H9 (cell line): ENCODE results near the gene SPTBN5. TPM values are rescaled to one million over a fixed set of nuclear protein-coding genes. Genes with fewer than 3 reads are reported as not detected.
A peak's percentile ranks its signal among the peaks of the same experiment; 100 is the strongest.

Experiments used
- DNase-seq: peaks from one replicate; pipeline ENCODE4 v3.0.0-alpha.2; 2017
- H2AFZ ChIP-seq: one replicate; pipeline ENCODE4 v1.6.1; 2013; ENCODE audit warnings: mild to moderate bottlenecking, low read length, control low read depth, moderate library complexity
- H2AK5ac ChIP-seq: 2 replicates; pipeline ENCODE4 v1.6.1; 2013; ENCODE audit warnings: low read length, control low read depth, mixed read lengths; ENCODE audit not compliant: insufficient read length
- H2BK120ac ChIP-seq: one replicate; pipeline ENCODE4 v1.6.1; 2013; ENCODE audit warnings: low read depth, mild to moderate bottlenecking, low read length, control low read depth, inconsistent platforms; ENCODE audit not compliant: poor library complexity, severe bottlenecking
- H2BK12ac ChIP-seq: 2 replicates; pipeline ENCODE4 v1.6.1; 2013; ENCODE audit warnings: low read length, control low read depth, mixed read lengths, low read depth; ENCODE audit not compliant: insufficient read length
- H2BK15ac ChIP-seq: 2 replicates; pipeline ENCODE4 v1.6.1; 2013; ENCODE audit warnings: low read depth, low read length, control low read depth
- H2BK20ac ChIP-seq: one replicate; pipeline ENCODE4 v1.6.1; 2013; ENCODE audit warnings: low read depth, mild to moderate bottlenecking, low read length, control low read depth, inconsistent platforms; ENCODE audit not compliant: poor library complexity, severe bottlenecking
- H2BK5ac ChIP-seq: 2 replicates; pipeline ENCODE4 v1.6.1; 2013; ENCODE audit warnings: low read length, control low read depth, mixed read lengths; ENCODE audit not compliant: insufficient read length
- H3K14ac ChIP-seq: 2 replicates; pipeline ENCODE4 v1.6.1; 2013; ENCODE audit warnings: low read length, control low read depth; ENCODE audit not compliant: insufficient read depth
- H3K18ac ChIP-seq: 2 replicates; pipeline ENCODE4 v1.6.1; 2013; ENCODE audit warnings: low read depth, mild to moderate bottlenecking, mixed read lengths, low read length, control low read depth; ENCODE audit not compliant: insufficient read length
- H3K23ac ChIP-seq: 2 replicates; pipeline ENCODE4 v1.6.1; 2013; ENCODE audit warnings: low read length, control low read depth, mixed read lengths, low read depth; ENCODE audit not compliant: insufficient read length
- H3K23me2 ChIP-seq: 2 replicates; pipeline ENCODE4 v1.6.1; 2013; ENCODE audit warnings: low read depth, mild to moderate bottlenecking, mixed read lengths, low read length, control low read depth; ENCODE audit not compliant: insufficient read length, poor library complexity, severe bottlenecking
- H3K27ac ChIP-seq: 2 replicates; pipeline ENCODE4 v1.5.1; 2013; ENCODE audit warnings: low read length, control low read depth, mixed read lengths, low read depth; ENCODE audit not compliant: insufficient read length
- H3K27me3 ChIP-seq: 2 replicates; pipeline ENCODE4 v1.6.1; 2013; ENCODE audit warnings: low read length, control low read depth, inconsistent platforms; ENCODE audit not compliant: insufficient read depth
- H3K4ac ChIP-seq: 2 replicates; pipeline ENCODE4 v1.6.1; 2013; ENCODE audit warnings: low read depth, mild to moderate bottlenecking, control low read depth, inconsistent platforms, low read length, moderate library complexity
- H3K4me1 ChIP-seq: 2 replicates; pipeline ENCODE4 v1.6.1; 2013; ENCODE audit warnings: low read length, control low read depth, inconsistent platforms; ENCODE audit not compliant: insufficient read depth
- H3K4me2 ChIP-seq: 2 replicates; pipeline ENCODE4 v1.6.1; 2013; ENCODE audit warnings: low read length, control low read depth, mixed read lengths; ENCODE audit not compliant: insufficient read length, insufficient read depth
- H3K56ac ChIP-seq: 2 replicates; pipeline ENCODE4 v1.6.1; 2013; ENCODE audit warnings: low read depth, mild to moderate bottlenecking, mixed read lengths, low read length, control low read depth; ENCODE audit not compliant: insufficient read length
- H3K79me1 ChIP-seq: 2 replicates; pipeline ENCODE4 v1.6.1; 2013; ENCODE audit warnings: low read depth, mild to moderate bottlenecking, moderate library complexity, low read length, control low read depth, inconsistent platforms; ENCODE audit not compliant: insufficient read depth, poor library complexity, severe bottlenecking
- H3K79me2 ChIP-seq: 2 replicates; pipeline ENCODE4 v1.6.1; 2013; ENCODE audit warnings: low read length, control low read depth, inconsistent platforms; ENCODE audit not compliant: insufficient read depth
- H3K9ac ChIP-seq: 2 replicates; pipeline ENCODE4 v1.6.1; 2013; ENCODE audit warnings: low read length, control low read depth, mixed read lengths; ENCODE audit not compliant: insufficient read length; ENCODE audit errors: extremely low read depth
- H3K9me3 ChIP-seq: one replicate; pipeline ENCODE4 v1.6.1; 2013; ENCODE audit warnings: low read depth, low read length, inconsistent platforms; ENCODE audit not compliant: control insufficient read depth
- H3T11ph ChIP-seq: one replicate; pipeline ENCODE4 v1.6.1; 2013; ENCODE audit warnings: mild to moderate bottlenecking, low read length, control low read depth, inconsistent platforms
- H4K20me1 ChIP-seq: one replicate; pipeline ENCODE4 v1.6.1; 2013; ENCODE audit not compliant: control insufficient read depth, insufficient read length, insufficient read depth
- H4K5ac ChIP-seq: 2 replicates; pipeline ENCODE4 v1.6.1; 2013; ENCODE audit warnings: low read depth, mild to moderate bottlenecking, mixed read lengths, low read length, control low read depth; ENCODE audit not compliant: insufficient read length
- H4K8ac ChIP-seq: replicated peaks from 2 replicates; pipeline ENCODE4 v1.6.1; 2013; ENCODE audit warnings: low read length, control low read depth, mixed read lengths, low read depth; ENCODE audit not compliant: insufficient read length
- H4K91ac ChIP-seq: 2 replicates; pipeline ENCODE4 v1.6.1; 2013; ENCODE audit warnings: low read depth, mild to moderate bottlenecking, moderate library complexity, mixed read lengths, low read length, control low read depth; ENCODE audit not compliant: insufficient read length
- H3K27ac Mint-ChIP-seq, 3 experiments: 2 replicates in 2 of 3; 3 replicates in 1 of 3; pipeline ENCODE4 v1.8.0; 2020 to 2021; ENCODE audit warnings: mixed read lengths in 3 of 3, mild to moderate bottlenecking in 1 of 3, moderate library complexity in 1 of 3
- H3K27me3 Mint-ChIP-seq: 2 replicates; pipeline ENCODE4 v1.8.0; 2021; ENCODE audit warnings: low read depth, mild to moderate bottlenecking, moderate library complexity, mixed read lengths
- H3K36me3 Mint-ChIP-seq, 3 experiments: 2 replicates in 2 of 3; 3 replicates in 1 of 3; pipeline ENCODE4 v1.8.0; 2020 to 2021; ENCODE audit warnings: low read depth in 3 of 3, mixed read lengths in 3 of 3; ENCODE audit not compliant: insufficient read depth in 1 of 3
- H3K4me1 Mint-ChIP-seq, 2 experiments: 2 replicates each; pipeline ENCODE4 v1.8.0; 2020; ENCODE audit warnings: mixed read lengths in 2 of 2
- H3K4me3 Mint-ChIP-seq, 2 experiments: 2 replicates in 1 of 2; 3 replicates in 1 of 2; pipeline ENCODE4 v1.8.0; 2020 to 2021; ENCODE audit warnings: mild to moderate bottlenecking in 2 of 2, mixed read lengths in 2 of 2, moderate library complexity in 1 of 2
- H3K9me3 Mint-ChIP-seq, 2 experiments: 2 replicates in 1 of 2; 3 replicates in 1 of 2; pipeline ENCODE4 v1.8.0; 2020; ENCODE audit warnings: mild to moderate bottlenecking in 2 of 2, mixed read lengths in 2 of 2, moderate library complexity in 1 of 2
- CTCF ChIP-seq: fragments of 200-600 bp; sonication (generic); conservative IDR thresholded peaks from 3 replicates; pipeline ENCODE4 v1.8.0; 2021; ENCODE audit warnings: antibody characterized with exemption, mild to moderate bottlenecking
- WGBS: extraction: QIAGEN DNeasy Blood & Tissue Kit; methylation state at CpG from one replicate; pipeline ENCODE4 v1.1.7; 2013; ENCODE audit warnings: missing lambda C conversion rate, low lambda C conversion rate, mixed read lengths; ENCODE audit not compliant: insufficient read length; ENCODE audit errors: extremely low coverage; 5-methylcytosine and 5-hydroxymethylcytosine counted together
- total RNA-seq: library from RNA; stranded (reverse); gene quantifications from 2 replicates; pipeline ENCODE4 v1.2.1, GENCODE V29; 2021

The SPTBN5 gene
- total RNA-seq, 1 experiment from 2014 or later: 0.90 TPM

- DNase-seq: no peak
- Histone ChIP-seq H2BK5ac (no peak overlapping the region), H4K20me1 (no peaks in the 10 kb centered on the region), H2AK5ac (no peak overlapping the region), H3K27ac (no peak overlapping the region), H2BK15ac (no peak overlapping the region), H3K23me2 (no peaks in the 10 kb centered on the region), H3K56ac (no peak overlapping the region), H3K79me1 (no peaks in the 10 kb centered on the region), H2AFZ (no peak overlapping the region), H4K5ac (no peak overlapping the region), H2BK20ac (no peak overlapping the region), H3K79me2 (no peaks in the 10 kb centered on the region), H3K9me3 (no peaks in the 10 kb centered on the region), H3K4me2 (no peak overlapping the region), H2BK120ac (no peak overlapping the region), H3K9ac (no peak overlapping the region), H4K91ac (no peak overlapping the region), H3T11ph (no peak overlapping the region), H4K8ac (no peak overlapping the region), H3K27me3 (no peaks in the 10 kb centered on the region), H3K23ac (no peak overlapping the region), H3K4me1 (no peaks in the 10 kb centered on the region), H2BK12ac (no peak overlapping the region), H3K18ac (no peak overlapping the region), H3K4ac (no peak overlapping the region), H3K14ac (no peak overlapping the region)
- H3K4me3 Mint-ChIP-seq: no peak overlapping the region
- peak overlapping the region in 1 of 3 experiments; percentile 6; a peak in 1 of 7 replicates for H3K27ac Mint-ChIP-seq
- peaks cover 1 to 7% of the 10 kb centered on the region in 2 experiments; a peak in 3 of 4 replicates for H3K4me1 Mint-ChIP-seq
- H3K9me3 Mint-ChIP-seq: no peaks in the 10 kb centered on the region
- WGBS: no CpG with 5 or more reads among the region's 3 CpGs
- peaks cover 4 to 21% (median 5%) of the 10 kb centered on the region in 3 experiments; a peak in 6 of 7 replicates for H3K36me3 Mint-ChIP-seq
- H3K27me3 Mint-ChIP-seq: no peaks in the 10 kb centered on the region
- no peak for TF ChIP-seq CTCF
Measured at GRCh38 chr15:41923401-41923997, 29.6 kb upstream of the SPTBN5 start.
